ENCODE data around the gene LRRC25.

GRCh38 chr19:18436671-18437490, 39.5 kb upstream of the LRRC25 start:
- TF ChIP-seq CTCF (IDR thresholded peaks at IDR 0.05) = no peak
- TF ChIP-seq POLR2AphosphoS5 (IDR thresholded peaks at IDR 0.05) = no peak

Data from breast epithelium (tissue), 3 donors.